Suprapubic skin (tissue), 4 donors: Measurements from ENCODE around the gene CBL. TPM values are rescaled to one million over a fixed set of nuclear protein-coding genes. Genes with fewer than 3 reads are reported as not detected.
A peak's percentile ranks its signal among the peaks of the same experiment; 100 is the strongest.

Experiments used
- DNase-seq, 2 donors: peaks; one replicate each; pipeline ENCODE4 v3.0.0-alpha.2; 2019; ENCODE audit warnings: low spot score in 2 of 2
- H3K27ac ChIP-seq: fragments of 200-600 bp; sonication (generic); one replicate; pipeline ENCODE4 v1.5.1; 2019
- H3K27me3 ChIP-seq: fragments of 200-600 bp; sonication (generic); one replicate; pipeline ENCODE4 v1.5.1; 2019
- H3K36me3 ChIP-seq: fragments of 200-600 bp; sonication (generic); one replicate; pipeline ENCODE4 v1.5.1; 2019
- H3K4me1 ChIP-seq: fragments of 200-600 bp; sonication (generic); one replicate; pipeline ENCODE4 v1.5.1; 2019
- H3K4me3 ChIP-seq: fragments of 200-600 bp; sonication (generic); one replicate; pipeline ENCODE4 v1.5.1; 2019; ENCODE audit warnings: mild to moderate bottlenecking
- H3K9me3 ChIP-seq: fragments of 200-600 bp; sonication (generic); one replicate; pipeline ENCODE4 v1.5.1; 2019
- CTCF ChIP-seq, 2 donors: fragments of 200-600 bp in 1 of 2; fragments of 450-650 bp in 1 of 2; sonication (generic) in 1 of 2; IDR thresholded peaks; one replicate each; pipeline ENCODE4 v1.5.1; 2016 to 2019; ENCODE audit warnings: antibody characterized with exemption in 2 of 2, mild to moderate bottlenecking in 1 of 2, moderate library complexity in 1 of 2
- EP300 ChIP-seq: sonication (generic); formaldehyde crosslinking; IDR thresholded peaks from one replicate; pipeline ENCODE4 v1.6.1; 2017; ENCODE audit warnings: antibody characterized with exemption
- POLR2A ChIP-seq, 2 donors: fragments of 450-650 bp; IDR thresholded peaks; one replicate each; pipeline ENCODE4 v1.6.1; 2017; ENCODE audit warnings: antibody characterized with exemption in 2 of 2, mild to moderate bottlenecking in 2 of 2, moderate library complexity in 2 of 2
- POLR2AphosphoS5 ChIP-seq, 3 donors: sonication (generic); formaldehyde crosslinking; IDR thresholded peaks; one replicate each; pipeline ENCODE4 v1.6.1; 2017; ENCODE audit warnings: antibody characterized with exemption in 3 of 3
- WGBS: methylation state at CpG from one replicate; pipeline ENCODE4 v1.1.5; 2018; 5-methylcytosine and 5-hydroxymethylcytosine counted together
- total RNA-seq, 4 donors: library from RNA; depleted of rRNA; stranded (reverse); fragments of >200 nt; gene quantifications; one replicate each; pipeline ENCODE4 v1.1.0, GENCODE V29; 2016

CBL gene
- total RNA-seq, 4 donors from 2014 or later, result 13.2 to 17.4 (median 17.2) TPM

GRCh38 chr11:119316016-119316728, 110.0 kb downstream of the CBL start:
- Histone ChIP-seq H3K27ac (peak overlapping the region; percentile 82), H3K36me3 (no peaks in the 10 kb centered on the region), H3K4me1 (peaks cover 59% of the 10 kb centered on the region), H3K27me3 (peaks cover 37% of the 10 kb centered on the region), H3K9me3 (no peaks in the 10 kb centered on the region), H3K4me3 (peak overlapping the region; percentile 53)
- TF ChIP-seq CTCF (IDR thresholded peaks at IDR 0.05), result no peak
- no peak for TF ChIP-seq EP300
- TF ChIP-seq POLR2AphosphoS5 (IDR thresholded peaks at IDR 0.05), result no peak
- TF ChIP-seq POLR2A (IDR thresholded peaks at IDR 0.05), result no peak
- WGBS, result 0% methylated on average over 26 of the region's 46 CpGs
- DNase-seq, result peak; percentile 67 to 79

GRCh38 chr11:119316729-119317591, 110.8 kb downstream of the CBL start, which contains the start of gene MCAM:
MCAM (minus strand) TSS chr11:119317130; CDS start chr11:119317101, 29 bp downstream.
- WGBS, result 0% methylated on average over 1 of the region's 74 CpGs
- Histone ChIP-seq H3K9me3 (no peaks in the 10 kb centered on the region), H3K4me3 (peak within 1 kb of the TSS; percentile 53), H3K27ac (peak within 1 kb of the TSS; percentile 82), H3K36me3 (no peaks in the 10 kb centered on the region), H3K4me1 (peaks cover 65% of the 10 kb centered on the region), H3K27me3 (peaks cover 37% of the 10 kb centered on the region)
- peak; percentile 66 to 78 for DNase-seq
- TF ChIP-seq POLR2A (IDR thresholded peaks at IDR 0.05) (no peak), POLR2AphosphoS5 (IDR thresholded peaks at IDR 0.05) (no peak), EP300 (no peak), CTCF (IDR thresholded peaks at IDR 0.05) (no peak)

GRCh38 chr11:119317592-119318239, 111.6 kb downstream of the CBL start:
- TF ChIP-seq POLR2AphosphoS5 (IDR thresholded peaks at IDR 0.05) (no peak), POLR2A (IDR thresholded peaks at IDR 0.05) (no peak)
- Histone ChIP-seq H3K9me3 (no peaks in the 10 kb centered on the region), H3K27me3 (peaks cover 37% of the 10 kb centered on the region), H3K4me3 (peak overlapping the region; percentile 53), H3K27ac (peak overlapping the region; percentile 82), H3K36me3 (no peaks in the 10 kb centered on the region), H3K4me1 (peaks cover 69% of the 10 kb centered on the region)
- DNase-seq, result peak in 1 of 2 donors; percentile 31
- WGBS, result 80% methylated on average over 6 of the region's 14 CpGs

DNA sequence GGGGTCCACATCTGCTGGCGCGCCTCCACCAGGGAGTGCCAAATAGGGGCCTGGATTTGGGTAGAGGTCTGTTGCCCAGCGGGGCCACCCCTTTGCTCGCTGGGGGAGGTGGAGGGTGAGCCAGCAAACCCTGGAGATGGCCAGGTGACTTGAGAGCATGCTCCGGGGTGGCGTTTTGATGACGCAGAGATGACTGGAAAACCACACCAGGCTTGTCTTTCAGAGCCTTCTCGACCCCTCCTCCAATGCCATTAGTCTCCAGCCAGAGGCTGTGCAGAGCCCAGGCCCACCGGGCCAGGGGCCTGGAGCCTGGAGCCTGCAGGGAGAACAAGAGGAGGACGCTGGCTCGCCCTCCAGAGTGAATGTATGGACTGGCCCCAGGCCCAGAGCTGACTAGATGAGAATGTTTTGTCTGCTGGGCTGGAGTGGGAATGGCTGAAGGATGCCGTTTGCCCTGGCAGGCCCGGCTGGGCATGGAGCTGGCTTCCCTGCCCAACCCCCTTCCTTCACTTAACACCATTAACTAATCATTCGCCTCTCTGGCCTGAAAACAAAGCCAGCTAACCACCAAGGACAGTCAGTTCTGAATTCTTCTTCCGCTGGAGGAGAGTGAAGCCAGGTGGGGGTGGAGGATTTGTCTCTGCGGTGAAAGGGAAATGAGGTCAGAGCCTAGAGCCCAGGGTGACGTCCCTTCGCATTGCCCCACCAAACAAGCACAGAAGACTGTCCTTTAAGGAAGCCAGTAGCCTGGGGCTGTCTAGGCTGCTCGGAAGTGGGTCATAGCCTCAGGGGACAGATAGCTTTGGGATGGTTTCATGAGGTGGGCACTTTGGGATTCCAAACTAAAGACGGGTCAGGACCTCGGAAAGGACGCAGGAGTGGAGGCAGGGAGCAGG, 112.3 kb downstream of the CBL start:
- TF ChIP-seq POLR2A (IDR thresholded peaks at IDR 0.05), result no peak
- TF ChIP-seq CTCF (IDR thresholded peaks at IDR 0.05), result no peak
- no peak for TF ChIP-seq EP300
- no peak for TF ChIP-seq POLR2AphosphoS5 (IDR thresholded peaks at IDR 0.05)
- DNase-seq, result peak; percentile 63 to 67
- peaks cover 37% of the 10 kb centered on the region for H3K27me3 ChIP-seq
- peak overlapping the region; percentile 53 for H3K4me3 ChIP-seq
- peaks cover 69% of the 10 kb centered on the region for H3K4me1 ChIP-seq
- peak overlapping the region; percentile 82 for H3K27ac ChIP-seq
- WGBS, result 66% methylated on average over 18 of the region's 22 CpGs
- H3K36me3 ChIP-seq, result no peaks in the 10 kb centered on the region
- H3K9me3 ChIP-seq, result no peaks in the 10 kb centered on the region
